ENCODE measurements around the gene LMAN1.

DNA sequence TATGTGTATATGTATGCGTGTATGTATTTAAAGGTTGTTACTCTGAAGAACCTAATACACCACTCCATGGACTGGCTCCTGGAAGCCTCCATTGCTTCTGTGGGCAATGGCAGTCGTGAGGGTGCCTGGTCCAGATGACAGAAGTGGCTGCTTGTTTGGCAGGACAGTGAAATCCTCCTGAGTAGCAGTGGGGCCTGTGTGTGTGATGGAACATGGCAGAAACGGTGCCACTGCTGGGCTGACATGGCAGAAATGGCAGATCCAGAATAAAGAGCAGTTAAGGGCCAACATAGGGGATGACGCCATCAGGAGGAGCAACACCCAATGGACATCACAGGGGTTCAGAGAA, 34.5 kb downstream of the LMAN1 start:
- TF ChIP-seq, protein P1, sequence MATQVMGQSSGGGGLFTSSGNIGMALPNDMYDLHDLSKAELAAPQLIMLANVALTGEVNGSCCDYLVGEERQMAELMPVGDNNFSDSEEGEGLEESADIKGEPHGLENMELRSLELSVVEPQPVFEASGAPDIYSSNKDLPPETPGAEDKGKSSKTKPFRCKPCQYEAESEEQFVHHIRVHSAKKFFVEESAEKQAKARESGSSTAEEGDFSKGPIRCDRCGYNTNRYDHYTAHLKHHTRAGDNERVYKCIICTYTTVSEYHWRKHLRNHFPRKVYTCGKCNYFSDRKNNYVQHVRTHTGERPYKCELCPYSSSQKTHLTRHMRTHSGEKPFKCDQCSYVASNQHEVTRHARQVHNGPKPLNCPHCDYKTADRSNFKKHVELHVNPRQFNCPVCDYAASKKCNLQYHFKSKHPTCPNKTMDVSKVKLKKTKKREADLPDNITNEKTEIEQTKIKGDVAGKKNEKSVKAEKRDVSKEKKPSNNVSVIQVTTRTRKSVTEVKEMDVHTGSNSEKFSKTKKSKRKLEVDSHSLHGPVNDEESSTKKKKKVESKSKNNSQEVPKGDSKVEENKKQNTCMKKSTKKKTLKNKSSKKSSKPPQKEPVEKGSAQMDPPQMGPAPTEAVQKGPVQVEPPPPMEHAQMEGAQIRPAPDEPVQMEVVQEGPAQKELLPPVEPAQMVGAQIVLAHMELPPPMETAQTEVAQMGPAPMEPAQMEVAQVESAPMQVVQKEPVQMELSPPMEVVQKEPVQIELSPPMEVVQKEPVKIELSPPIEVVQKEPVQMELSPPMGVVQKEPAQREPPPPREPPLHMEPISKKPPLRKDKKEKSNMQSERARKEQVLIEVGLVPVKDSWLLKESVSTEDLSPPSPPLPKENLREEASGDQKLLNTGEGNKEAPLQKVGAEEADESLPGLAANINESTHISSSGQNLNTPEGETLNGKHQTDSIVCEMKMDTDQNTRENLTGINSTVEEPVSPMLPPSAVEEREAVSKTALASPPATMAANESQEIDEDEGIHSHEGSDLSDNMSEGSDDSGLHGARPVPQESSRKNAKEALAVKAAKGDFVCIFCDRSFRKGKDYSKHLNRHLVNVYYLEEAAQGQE (IDR thresholded peaks at IDR 0.05; ENCODE audit: insufficient read depth in 1 of 2, low read depth in 2 of 2, low read length in 2 of 2) = no peak
- no peak for TF ChIP-seq POLR2AphosphoS5 (IDR thresholded peaks at IDR 0.05; ENCODE audit: low read depth, low read length)
- TF ChIP-seq SIN3A (IDR thresholded peaks at IDR 0.05; ENCODE audit: borderline replicate concordance, insufficient read depth, low read length) = no peak
- TF ChIP-seq TAF1 (IDR thresholded peaks at IDR 0.05; ENCODE audit: borderline replicate concordance, insufficient read depth, low read length) = no peak
- TF ChIP-seq FOXP2 (optimal IDR thresholded peaks at IDR 0.05; ENCODE audit: borderline replicate concordance, extremely low read depth, extremely low read length, insufficient read depth) = no peak

All from PFSK-1 (cell line).